Activated CD4-positive, alpha-beta T cell treated with anti-CD3 and anti-CD28 coated beads, Interleukin-10, Interleukin-2, amounts not matched to agents 100 ng/mL and 50 ng/mL, durations not matched to agents 16 hours and 8 hours (primary cell): ENCODE measurements around the gene STC2.

Experiments used
- DNase-seq: peaks from one replicate; pipeline ENCODE4 v3.0.0-alpha.2; 2020

STC2 gene

DNA sequence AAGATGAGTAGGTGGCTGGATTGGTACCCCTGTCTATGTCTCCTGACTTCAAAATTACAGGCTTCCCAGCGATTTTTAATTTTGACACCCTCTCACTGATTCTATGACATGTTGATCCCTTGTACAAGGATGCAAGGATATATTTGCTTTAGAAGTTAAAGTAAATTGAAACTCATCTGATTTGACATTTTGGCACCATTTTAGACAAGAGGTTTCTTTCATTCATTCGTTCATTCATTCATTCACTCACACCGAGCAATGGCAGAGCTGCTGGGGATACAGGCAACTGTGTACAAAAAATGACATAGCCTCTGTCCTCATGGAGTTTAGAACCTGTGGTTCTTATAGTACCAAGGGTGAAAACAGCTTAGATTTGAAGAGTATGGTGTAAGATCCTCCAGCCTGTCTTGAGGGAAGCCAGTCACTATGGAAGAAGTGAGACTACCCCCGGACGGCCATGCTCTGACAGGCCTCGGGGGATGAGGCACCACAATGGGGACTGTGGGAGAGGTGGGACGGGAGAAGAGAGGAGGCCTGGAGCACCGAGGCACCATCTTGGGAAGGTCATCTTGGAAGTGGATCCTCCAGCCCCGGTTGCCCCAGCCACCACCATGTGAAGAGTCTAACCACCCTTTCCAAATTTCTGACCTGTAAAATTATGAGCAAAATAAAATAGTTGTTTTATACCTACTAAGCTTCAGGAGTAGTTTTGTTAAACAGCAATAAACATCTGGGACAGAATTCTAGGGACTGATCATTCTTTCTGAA is 16.2 kb downstream of the STC2 start:
- DNase-seq = no peak

DNA sequence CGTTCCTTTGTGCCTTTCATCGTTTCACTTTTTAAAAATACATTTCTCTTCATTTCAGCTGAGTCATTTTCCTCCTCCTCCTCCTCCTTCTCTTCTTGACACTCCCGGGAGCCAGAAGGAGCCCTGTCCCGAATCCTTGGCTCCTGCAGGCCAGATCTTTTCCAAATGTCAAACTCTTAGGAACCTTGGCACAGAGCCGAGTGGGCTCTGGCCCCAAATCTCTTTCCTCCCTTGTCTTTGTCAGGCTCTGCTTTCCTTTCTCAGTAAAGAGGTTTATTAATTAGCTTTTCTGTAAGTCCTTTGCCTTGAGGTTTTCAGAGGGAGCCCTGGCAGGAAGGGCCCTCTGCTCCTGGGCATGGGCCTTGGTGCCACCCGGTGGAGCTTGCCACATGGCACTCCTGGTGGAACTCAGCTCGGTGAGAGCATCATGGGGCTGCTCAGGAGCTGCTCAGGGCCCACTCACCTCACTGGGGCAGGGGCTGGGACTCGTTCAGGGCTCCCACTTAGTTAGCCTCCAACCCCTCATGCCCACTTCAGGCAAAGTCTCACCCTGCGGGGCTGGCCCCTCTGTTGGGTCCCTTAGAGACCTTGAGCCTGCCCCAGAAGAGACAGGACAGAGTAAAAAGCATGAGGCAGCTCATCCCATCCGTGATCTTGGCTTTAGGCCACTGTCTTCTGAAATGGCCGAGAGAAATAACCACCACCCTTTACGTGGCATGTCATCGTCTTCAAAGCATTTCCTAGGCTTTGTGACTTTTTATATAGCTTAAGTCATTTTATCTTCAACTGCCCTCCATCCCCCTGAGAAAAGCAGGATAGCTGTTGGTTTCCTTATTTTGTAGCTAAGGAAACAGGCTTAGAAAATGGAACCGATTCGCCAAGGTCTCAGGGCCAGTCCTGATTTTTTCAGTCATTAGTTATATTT is 17.1 kb downstream of the STC2 start:
- DNase-seq = no peak

DNA sequence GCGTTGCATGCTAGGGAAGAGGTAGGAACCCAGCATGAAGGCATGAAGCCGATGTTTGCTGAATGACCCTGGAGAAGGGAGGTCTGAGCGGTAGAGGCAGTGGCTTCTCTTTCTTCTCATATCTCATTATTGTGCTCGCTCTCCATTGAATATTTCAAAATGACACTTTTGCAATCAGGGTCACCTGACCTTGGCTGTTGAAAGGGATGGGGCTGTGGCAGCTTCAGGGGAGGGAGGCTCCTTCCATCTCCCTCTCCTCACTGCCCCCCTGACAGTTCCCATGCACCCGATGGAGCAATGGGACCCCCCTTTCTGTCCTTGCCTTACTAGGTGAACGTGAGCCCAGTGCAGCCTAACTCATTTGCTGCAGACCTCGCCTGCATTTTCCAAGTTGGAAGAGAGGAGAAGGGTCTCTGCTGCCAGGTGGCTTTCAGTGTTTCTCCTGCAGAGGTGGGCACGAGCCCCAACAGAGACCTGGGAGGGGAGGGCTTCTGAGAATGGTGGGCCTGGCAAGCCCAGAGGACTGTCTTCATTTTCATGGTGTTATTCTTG is 17.9 kb downstream of the STC2 start:
- no peak for DNase-seq

DNA sequence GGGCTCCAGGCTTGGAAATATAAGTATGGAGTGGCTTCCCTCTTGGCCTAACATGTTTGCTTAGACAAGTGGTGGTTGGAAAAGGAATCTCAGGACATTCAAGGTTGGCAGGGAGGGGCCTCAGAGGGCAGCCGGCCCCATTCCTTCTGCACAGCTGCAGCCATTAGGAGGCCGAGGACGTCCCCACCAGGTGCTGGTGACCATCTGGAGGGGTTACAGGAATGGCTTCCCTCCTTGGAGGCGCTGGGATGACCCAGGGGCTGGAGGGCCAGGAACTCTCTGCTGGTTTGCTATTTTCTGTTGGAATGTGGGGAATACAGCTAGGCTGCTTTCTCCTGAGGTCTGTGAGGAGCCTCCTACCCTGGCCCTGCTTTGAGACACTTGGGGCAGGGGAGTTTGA is 18.5 kb downstream of the STC2 start:
- DNase-seq = no peak

DNA sequence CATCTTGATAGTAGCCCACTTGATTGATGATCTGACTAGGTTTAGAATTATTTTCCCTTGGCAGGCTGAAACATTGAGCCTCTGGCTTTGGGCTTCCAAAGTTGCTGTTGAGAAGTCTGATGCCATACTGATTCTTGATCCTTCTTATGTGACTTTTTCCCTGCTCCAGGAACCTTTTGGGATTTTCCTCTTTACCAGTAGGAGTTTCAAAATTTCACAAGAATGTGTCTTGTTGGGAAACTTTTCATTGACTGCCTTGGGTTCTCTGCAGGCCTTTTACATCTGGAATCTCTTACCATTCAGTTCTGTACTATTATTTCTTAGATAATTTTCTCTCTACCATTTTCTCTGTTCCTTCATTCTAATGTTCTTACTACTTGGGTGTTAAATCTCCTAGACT is 20.0 kb downstream of the STC2 start:
- DNase-seq = no peak

DNA sequence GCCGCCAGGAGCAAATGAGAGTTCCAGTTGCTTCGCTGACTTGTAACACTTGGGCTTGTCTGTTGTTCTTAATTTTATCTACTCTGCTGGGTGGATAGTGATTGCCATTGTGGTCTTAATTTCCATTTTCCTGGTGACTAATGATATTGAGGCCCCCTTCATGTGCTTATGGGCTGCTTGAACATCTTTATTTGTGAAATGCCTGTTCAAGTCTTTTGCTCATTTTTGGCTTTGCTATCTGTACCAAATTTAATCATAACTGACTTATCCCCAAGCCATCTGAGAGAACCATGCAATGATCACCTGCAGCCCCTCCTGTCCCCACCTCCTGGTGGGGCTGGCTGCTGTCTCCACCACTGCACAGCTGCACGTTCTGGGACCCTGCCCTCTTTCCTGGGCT is 20.5 kb downstream of the STC2 start:
- no peak for DNase-seq

DNA sequence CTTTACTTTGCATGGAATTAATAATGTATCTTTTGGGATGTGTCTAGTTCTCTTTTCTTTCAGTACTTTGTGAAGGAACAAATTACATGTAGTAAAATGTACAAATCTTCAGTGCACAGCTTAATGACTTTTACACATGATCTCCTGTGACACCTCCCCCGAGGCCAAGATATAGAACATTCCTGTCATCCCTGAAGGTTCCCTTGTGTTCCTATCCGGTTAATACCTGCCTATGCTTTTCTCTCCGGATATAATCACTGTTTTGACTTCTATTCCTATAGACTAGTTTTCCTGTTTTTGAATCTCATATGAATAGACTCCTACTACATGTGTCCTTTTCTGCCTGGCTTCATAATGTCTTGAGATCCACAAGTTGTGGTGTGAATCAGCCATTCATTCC is 21.5 kb downstream of the STC2 start:
- no peak for DNase-seq

DNA sequence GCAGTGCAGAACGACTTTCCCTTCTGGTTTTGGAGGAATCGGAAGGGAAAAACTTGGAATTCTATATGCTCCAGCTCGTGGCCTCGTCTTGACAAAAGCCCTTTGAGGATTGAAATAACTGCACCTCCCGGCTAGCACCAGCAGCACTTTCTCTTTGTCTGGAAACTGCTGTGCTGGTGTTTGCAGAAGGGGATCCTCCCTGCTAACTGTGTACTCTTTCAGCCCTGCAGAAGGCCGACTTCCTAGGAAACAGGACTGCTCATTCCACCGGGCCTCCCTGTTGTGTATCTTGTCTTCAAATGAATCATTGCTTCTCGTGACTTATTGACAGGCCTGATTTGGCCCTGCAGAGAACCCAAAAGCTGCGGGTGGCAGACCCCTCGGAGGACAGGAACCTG is 23.6 kb downstream of the STC2 start:
- DNase-seq = no peak

DNA sequence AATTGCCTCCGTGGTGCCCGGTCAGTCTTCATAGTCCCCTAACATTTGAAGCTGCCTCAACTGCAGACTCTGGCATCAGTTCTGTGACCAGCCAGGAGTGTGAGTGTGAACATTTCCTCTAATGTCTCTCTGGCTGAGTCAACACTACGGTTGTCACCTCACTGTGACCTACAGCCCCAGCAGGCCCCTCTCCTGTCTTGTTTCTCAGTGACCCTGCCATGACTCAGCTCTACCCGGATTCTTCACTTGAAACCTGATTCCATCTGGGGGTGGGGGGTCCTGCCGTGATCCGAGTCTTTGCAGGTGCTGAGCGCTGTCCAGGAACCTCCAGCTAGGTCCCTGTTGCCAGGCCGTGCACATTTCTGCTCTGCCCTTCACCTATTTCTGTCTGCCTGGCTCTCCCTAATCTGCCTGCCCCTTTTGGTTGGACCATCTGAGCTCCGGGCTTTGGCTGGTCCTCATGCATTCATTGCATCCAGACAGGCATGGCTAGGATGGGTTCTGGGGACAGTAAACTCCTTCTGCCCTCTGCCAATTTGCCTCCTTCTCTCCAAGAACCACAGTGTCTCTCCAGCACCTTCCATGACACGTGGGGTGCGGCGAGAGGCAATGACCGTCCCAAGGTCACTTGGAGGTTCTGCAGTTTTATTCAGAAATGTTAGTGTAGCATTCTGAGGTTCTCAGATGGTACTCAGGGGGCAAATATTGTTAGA is 24.2 kb downstream of the STC2 start:
- no peak for DNase-seq

DNA sequence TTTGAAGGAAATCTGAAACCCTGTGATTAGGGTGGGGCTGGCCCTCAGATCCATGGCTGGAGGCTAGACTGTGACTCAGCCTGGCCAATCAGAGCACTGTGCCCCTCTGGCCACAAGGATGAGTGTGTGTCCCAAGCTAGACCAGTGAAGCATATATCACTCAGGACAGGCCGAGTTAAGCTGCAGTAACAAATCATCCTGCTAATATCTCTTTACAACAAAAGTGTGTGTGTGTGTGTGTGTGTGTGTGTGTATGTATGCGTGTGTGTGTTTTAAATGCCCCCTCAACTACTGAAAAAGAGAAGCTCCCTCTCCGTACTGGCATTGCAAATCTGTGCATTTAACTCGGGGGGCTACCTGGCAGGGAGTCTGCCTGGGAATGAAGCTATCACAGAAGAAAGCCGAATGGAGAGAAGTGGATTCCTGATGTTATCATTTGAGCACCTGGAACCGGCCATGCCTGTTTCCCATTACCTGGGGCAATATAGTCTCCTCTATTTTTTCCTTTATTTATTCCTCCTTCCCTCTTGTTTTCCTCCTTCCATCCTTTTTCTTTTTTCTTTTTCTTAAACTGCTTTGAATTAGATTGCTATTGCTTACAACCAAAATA is 25.6 kb downstream of the STC2 start:
- DNase-seq = no peak

DNA sequence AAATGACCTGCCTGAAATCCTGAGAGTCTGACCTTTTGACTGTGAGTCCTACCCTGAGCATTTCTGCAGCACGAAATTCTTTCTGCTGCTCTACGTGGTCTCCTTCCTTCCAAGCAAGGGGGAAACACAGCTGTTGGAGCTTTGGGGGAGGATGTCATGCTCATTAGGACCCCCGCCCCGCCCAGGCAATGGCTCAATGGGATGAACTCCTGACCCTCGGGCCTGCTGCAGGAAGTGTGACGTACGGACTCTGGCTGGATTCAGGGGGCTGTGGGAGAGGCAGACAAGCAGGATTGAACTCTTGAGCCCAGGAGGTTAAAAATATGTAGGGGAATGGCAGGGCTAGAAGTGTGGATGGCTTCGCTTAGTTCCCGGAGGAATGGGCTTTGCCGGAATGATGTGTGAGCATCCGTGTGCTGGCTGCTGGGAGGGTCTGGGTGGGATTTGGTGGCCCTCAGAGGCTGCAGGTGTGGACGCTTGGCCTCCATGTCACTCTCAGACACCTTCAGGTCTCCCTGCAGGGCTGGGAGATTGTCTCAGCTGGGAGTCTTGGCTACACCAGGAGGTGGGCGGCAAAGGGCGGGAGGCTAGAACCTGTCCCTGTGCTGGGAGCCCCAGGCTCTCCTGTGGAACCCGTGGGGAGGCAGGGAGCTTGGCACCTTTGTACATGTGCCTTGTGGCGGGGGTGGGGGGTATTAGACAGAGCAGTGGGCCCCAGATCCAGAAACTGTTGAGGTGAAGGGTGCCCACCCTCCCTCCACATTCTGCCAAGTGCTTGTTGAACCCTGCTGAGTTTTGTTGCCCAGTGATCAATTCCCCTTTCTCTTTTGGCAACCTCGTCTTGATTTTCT is 26.3 kb downstream of the STC2 start:
- DNase-seq = no peak

DNA sequence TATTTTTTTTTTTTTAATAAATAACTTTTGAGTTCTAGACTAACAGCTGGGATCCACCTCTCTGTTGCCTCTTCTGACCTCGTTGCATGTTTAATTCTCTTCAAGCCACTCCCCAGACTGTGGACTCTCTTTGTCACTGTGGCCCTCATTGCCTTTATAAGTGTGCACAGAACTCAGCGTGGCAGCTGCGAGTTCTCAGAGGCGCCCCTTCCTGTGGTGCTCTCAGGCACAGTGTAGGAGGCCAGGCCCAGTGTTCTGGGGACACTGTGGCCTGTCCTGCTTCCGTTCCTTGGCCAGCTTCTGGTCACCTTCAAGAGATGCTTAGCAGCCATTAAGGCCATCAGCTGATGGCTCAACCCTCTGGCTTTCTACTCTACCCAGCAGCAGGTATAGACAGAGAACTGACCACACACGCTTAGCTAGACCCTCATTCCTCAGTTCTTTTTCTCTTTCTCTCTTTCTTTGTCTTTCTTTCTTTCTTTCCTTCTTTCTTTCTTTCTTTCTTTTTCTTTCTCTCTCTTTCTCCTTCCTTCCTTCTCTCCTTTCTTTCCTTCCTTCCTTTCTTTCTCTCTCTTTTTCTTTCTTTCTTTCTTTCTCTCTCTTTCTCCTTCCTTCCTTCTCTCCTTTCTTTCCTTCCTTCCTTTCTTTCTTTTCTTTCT is 27.7 kb downstream of the STC2 start:
- DNase-seq = no peak

DNA sequence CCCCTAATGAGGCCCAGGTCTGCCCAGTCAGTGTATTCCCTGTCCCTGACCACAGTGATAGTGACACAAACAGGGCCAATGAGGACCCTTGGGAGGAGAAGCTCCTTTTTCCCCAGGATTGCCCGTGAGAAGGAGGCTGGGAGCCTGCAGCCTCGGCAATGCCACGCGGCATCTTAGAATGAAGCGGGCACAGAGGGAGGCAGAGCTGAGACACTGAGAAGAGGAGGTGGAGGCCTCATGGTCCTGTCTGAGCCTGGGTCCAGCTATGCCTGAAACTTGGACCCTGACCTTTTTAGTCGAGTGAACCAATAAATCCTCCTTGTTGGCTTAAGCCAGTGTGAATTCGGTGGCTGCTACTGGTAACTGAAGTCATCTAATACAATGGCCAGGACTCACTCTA is 28.4 kb downstream of the STC2 start:
- DNase-seq = no peak

DNA sequence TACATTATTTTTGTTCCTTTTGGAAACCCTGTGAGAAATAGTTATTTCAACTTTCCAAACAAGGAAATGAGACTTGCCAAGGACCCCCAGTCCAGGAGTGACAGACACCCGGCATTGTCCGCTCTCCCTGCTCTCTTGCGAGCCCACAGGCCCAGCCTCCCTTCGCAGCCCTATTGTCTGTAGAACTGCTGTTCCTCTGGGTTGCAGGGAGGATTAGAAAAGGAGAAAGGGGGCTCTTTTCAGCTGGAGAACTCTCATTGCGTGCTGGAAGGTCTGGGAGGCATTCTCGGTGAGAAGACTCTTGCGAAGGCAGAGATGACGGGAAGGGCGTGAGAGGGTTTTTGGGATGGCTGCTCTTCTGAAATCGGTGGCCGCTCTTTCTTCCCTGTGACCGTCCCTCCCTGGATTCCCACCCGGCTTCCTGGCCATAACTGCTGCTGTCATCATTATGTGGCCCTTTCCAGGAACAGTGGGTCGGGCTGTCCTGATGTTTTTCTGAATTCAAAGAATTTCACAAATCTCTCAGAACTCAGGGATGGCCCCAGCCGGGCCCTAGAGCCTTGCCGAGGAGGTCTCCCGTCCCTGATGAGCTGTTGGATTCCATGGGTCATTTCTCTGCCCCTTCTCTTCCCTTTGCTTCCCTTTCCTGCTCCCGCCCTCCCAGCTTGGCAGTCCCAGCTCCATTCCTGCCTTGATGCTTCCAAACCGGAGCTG is 29.8 kb downstream of the STC2 start:
- no peak for DNase-seq

DNA sequence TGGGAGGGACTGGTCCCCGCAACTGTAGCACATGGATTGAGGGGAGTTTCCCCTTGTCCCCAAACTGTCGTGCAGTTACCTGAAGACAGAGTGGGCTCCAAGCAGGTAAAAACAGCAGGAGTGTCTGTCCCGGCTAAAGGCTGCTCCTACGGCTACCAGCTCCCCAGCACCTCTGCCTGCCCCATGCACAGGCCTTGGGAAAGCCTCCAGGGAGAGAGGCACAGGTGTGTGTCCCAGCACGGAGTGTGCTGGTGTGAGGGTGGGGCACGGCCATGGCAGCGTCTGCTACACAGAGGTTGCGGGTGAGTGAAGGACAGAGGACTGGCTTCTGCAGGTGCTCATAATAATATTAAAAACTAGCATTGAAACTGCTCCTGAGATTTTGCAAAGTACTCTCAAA is 30.4 kb downstream of the STC2 start:
- DNase-seq = no peak

DNA sequence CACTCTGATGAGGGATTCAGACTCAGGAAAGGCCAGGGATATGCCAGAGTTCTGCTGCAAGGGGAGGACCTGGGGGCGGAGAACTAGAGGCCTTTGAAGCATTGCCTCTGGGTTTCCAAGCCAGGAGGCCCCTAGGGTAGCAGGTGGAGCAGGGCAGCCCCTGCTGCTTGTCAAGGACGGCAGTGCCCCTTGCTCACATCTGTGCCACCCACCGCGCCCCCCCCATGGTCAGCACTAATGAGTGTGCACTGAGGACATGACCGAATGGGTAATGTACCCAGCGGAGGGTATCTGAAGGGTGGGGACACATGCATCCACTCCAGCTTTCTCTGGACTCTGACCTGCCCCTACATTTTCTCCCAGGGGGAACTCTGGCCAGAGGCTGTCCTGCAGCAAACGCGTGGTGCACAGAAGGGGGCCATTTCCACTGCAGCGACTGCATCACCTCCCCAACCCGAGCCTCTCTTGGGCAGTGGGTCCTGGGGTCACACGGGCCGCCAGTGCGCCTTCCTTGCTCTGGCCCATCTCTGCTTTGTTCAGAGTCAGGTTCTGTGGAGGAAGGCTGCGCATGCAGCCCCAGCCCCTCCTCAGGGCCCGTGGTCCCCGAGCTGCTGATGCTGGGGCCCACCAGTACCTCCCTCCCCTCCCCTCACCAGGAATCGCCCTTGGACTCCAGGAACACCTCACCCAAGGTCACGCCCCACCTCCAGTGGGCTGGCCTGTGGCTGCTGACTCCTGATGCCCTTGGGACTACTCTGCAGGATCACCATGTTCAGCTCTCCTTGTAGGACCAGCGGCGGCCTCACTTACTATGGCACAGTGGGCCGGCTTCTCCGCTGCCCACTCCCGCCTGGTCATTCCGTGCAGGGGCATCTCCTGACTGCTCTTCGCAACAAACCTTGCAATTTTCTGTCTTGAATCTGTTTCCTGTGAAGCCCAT is 31.2 kb downstream of the STC2 start:
- no peak for DNase-seq

DNA sequence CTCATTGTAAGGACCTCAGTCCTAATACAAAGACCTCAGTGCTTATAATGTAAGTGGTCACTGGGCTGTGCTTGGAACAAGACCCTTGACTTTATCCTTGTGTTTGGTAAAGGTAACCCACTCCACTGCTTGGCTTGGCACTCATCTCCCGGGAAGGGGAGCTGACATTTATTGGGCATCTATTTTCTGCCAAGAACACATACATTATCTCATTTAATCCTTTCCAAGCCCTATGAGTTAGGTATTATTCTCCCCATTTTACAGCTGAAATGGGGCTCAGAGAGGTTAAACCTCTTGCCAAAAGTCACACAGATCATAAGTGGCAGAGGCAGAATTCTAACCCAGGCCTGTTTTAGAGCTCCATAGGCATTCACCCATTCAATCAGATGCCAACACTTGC is 32.4 kb downstream of the STC2 start:
- no peak for DNase-seq

DNA sequence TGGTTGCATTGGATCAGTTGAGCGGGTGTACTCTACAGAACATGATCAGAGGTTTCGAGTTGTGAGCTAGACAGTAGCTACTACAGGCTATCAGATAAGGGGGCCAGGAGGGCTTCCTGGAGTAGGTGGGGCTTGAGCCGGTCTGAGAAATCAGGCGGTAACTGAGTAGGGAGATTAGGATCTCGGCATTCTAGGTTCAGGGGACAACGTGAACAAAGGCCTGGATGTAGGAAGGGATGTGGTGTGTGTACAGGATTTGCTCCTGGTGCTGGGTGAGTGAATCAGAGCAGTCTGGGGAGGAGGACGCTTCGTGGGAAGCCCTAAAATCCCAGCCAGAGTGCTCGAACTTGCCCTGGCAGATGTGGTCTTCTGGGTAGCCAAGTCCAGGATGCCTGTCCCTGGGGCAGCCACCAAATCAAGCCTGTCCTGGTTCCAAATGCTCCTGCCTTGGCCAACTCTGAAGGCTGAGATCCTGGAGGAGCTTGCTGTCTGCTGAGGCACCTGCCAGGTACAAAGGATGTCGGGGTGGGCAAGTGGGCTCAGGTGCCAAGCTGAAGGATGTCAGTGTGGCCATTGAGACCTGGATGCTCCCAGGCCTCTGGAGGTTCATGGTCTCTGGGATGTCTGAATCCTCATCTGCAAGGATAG is 33.4 kb downstream of the STC2 start:
- no peak for DNase-seq
